ENCODE data around the gene CRNN.

The CRNN gene

DNA sequence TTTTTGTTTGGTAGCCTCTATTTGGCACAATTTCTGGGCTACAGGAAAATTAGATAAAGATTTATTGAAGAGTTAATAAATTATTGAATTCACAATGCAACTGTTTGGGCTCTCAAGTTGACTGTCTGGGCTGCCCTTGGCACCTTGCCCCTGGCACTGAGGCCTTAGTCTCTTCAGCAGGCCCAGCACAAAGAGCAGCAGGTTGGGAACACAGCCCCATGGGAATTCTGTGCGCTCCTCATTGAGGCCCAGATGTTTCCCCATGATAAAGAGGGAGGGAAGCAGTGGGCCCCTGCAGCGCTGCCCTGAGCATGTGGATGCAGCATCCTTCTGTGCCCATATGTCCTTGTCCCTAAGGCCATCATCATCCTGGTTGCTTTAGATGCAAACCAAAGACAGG lies 2.9 kb downstream of the CRNN start:
- Histone ChIP-seq H3K27ac (ENCODE audit: poor library complexity, severe bottlenecking) (no peak overlapping the region), H3K9me3 (ENCODE audit: severe bottlenecking) (no peaks in the 10 kb centered on the region)
- no peak for ATAC-seq (ENCODE audit: low read depth)

DNA sequence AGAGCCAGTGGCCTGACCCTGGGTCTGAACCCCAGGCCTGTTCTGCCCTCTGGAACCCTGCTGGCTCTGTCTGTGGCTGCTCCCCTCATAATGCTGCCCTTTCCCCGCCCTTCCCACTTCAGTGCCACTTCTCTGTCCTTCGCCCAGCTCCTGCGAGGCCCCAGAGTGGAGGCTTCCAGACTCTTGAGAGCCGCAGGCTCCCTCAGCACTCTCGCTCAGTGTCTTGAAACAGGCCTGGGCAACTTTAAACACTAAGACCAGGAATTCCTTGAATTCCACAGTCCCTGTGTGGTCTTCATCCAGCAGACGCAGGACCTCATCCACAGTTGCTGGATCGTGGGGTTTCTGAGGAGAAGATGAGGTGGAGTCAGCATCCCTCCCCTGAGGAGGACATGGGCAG lies 3.5 kb downstream of the CRNN start:
- Histone ChIP-seq H3K27me3 (ENCODE audit: insufficient read depth, poor library complexity, severe bottlenecking) (no peaks in the 10 kb centered on the region), H3K36me3 (ENCODE audit: low read depth) (no peaks in the 10 kb centered on the region), H3K9me3 (ENCODE audit: severe bottlenecking) (no peaks in the 10 kb centered on the region), H3K27ac (ENCODE audit: poor library complexity, severe bottlenecking) (no peak overlapping the region), H3K4me3 (ENCODE audit: severe bottlenecking) (no peak overlapping the region), H3K4me1 (ENCODE audit: insufficient read depth, poor library complexity, severe bottlenecking) (peaks cover 3% of the 10 kb centered on the region)
- DNase-seq (ENCODE audit: low spot score) (no peak), ATAC-seq (ENCODE audit: low read depth) (no peak)
- TF ChIP-seq, protein P1, sequence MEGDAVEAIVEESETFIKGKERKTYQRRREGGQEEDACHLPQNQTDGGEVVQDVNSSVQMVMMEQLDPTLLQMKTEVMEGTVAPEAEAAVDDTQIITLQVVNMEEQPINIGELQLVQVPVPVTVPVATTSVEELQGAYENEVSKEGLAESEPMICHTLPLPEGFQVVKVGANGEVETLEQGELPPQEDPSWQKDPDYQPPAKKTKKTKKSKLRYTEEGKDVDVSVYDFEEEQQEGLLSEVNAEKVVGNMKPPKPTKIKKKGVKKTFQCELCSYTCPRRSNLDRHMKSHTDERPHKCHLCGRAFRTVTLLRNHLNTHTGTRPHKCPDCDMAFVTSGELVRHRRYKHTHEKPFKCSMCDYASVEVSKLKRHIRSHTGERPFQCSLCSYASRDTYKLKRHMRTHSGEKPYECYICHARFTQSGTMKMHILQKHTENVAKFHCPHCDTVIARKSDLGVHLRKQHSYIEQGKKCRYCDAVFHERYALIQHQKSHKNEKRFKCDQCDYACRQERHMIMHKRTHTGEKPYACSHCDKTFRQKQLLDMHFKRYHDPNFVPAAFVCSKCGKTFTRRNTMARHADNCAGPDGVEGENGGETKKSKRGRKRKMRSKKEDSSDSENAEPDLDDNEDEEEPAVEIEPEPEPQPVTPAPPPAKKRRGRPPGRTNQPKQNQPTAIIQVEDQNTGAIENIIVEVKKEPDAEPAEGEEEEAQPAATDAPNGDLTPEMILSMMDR (IDR thresholded peaks at IDR 0.05; ENCODE audit: poor library complexity, severe bottlenecking), result no peak

More for the DNA sequence above, 2.9 kb downstream of the CRNN start:
- H3K36me3 ChIP-seq (ENCODE audit: low read depth), result no peaks in the 10 kb centered on the region
- peaks cover 3% of the 10 kb centered on the region for H3K4me1 ChIP-seq (ENCODE audit: insufficient read depth, poor library complexity, severe bottlenecking)
- no peak for DNase-seq (ENCODE audit: low spot score)
- H3K4me3 ChIP-seq (ENCODE audit: severe bottlenecking), result no peak overlapping the region
- H3K27me3 ChIP-seq (ENCODE audit: insufficient read depth, poor library complexity, severe bottlenecking), result no peaks in the 10 kb centered on the region
- TF ChIP-seq, protein P1 (IDR thresholded peaks at IDR 0.05; ENCODE audit: poor library complexity, severe bottlenecking), result no peak

DNA sequence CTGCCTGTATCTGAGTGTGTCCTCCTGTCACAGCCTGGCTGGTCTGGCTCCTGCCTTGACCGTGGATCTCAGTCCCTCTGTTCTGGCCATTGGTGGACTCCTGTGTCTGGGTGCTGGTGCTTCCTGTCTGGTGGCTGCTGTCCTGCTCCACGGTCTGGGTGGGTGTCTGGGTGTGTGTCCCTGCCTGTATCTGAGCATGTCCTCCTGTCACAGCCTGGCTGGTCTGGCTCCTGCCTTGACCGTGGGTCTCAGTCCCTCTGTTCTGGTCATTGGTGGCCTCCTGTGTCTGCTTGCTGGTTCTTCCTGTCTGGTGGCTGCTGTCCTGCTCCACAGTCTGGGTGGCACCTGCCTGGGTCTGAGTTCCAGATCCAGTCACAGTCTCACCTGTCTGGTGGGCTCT lies 4.0 kb downstream of the CRNN start:
- no peaks in the 10 kb centered on the region for H3K27me3 ChIP-seq (ENCODE audit: insufficient read depth, poor library complexity, severe bottlenecking)
- TF ChIP-seq, protein P1 (IDR thresholded peaks at IDR 0.05; ENCODE audit: poor library complexity, severe bottlenecking), result no peak
- H3K4me3 ChIP-seq (ENCODE audit: severe bottlenecking), result no peak overlapping the region
- peaks cover 3% of the 10 kb centered on the region for H3K4me1 ChIP-seq (ENCODE audit: insufficient read depth, poor library complexity, severe bottlenecking)
- no peaks in the 10 kb centered on the region for H3K36me3 ChIP-seq (ENCODE audit: low read depth)
- H3K9me3 ChIP-seq (ENCODE audit: severe bottlenecking), result no peaks in the 10 kb centered on the region
- H3K27ac ChIP-seq (ENCODE audit: poor library complexity, severe bottlenecking), result no peak overlapping the region
- ATAC-seq (ENCODE audit: low read depth) (no peak), DNase-seq (ENCODE audit: low spot score) (no peak)

DNA sequence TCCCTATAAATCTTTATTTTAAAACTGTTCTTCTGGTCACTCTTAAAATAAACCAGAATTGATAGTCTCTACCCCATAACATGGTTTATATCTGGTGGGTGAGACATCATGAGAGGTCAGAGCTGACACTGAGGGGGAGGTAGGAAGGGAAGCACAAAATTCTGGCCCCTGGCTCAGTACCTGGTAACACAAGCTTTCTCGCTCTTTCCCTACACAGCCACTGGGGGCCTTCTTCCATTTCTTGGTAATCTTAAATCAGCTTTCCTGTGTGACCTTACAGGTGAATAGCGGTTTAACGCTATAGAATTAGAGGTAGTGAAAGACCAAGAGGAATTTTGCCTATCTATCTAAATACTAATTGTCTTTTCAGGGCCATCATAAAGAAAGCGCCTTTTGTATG lies 5.4 kb downstream of the CRNN start:
- no peak for DNase-seq (ENCODE audit: low spot score)
- H3K36me3 ChIP-seq (ENCODE audit: low read depth), result no peaks in the 10 kb centered on the region
- H3K9me3 ChIP-seq (ENCODE audit: severe bottlenecking), result no peaks in the 10 kb centered on the region
- H3K4me3 ChIP-seq (ENCODE audit: severe bottlenecking), result no peak overlapping the region
- H3K27me3 ChIP-seq (ENCODE audit: insufficient read depth, poor library complexity, severe bottlenecking), result no peaks in the 10 kb centered on the region
- TF ChIP-seq, protein P1 (IDR thresholded peaks at IDR 0.05; ENCODE audit: poor library complexity, severe bottlenecking), result no peak
- no peak overlapping the region for H3K27ac ChIP-seq (ENCODE audit: poor library complexity, severe bottlenecking)
- peaks cover 3% of the 10 kb centered on the region for H3K4me1 ChIP-seq (ENCODE audit: insufficient read depth, poor library complexity, severe bottlenecking)
- ATAC-seq (ENCODE audit: low read depth), result no peak

DNA sequence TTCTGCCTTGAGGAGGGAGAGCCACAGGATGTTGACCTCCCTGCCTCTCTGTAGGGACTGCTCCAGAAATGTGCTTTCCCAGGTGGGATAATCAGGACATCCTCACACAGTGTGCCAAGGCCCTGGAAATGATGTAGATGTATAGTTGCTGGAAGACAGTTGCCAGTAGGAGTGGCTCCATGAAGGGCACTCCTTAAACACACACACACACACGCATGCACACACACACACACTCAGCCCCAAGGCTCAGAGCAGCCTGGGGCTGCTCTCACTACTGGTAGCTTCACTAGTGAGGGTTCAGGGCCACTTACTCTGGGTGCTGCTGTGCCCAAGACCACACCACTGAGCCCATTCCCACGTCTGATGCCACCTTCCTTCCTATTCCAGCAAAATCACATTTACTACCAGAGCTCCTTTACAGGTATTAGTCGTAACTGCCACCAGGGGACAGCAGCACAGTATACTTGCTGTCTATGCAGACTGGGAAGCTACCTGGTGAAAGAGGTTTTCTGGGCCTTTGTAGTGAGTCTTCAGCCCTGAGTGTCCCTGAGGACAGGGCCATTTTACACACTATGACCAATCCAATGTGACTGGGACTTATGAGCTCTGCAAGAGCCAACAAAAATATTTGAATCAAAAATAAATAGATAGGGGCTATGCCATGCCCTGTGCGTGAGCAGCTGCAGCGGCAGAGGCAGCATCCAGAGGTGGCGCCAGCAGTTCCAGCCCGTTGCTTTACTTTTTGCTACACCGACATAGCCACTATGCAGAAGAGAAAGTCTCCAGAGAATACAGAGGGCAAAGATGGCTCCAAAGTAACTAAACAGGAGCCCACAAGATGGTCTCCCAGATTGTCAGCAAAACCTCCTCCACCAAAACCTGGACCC lies 15.0 kb downstream of the CRNN start:
- H3K4me3 ChIP-seq (ENCODE audit: severe bottlenecking), result no peak overlapping the region
- H3K27ac ChIP-seq (ENCODE audit: poor library complexity, severe bottlenecking), result no peak overlapping the region
- no peaks in the 10 kb centered on the region for H3K9me3 ChIP-seq (ENCODE audit: severe bottlenecking)
- no peaks in the 10 kb centered on the region for H3K4me1 ChIP-seq (ENCODE audit: insufficient read depth, poor library complexity, severe bottlenecking)
- peaks cover 18% of the 10 kb centered on the region for H3K27me3 ChIP-seq (ENCODE audit: insufficient read depth, poor library complexity, severe bottlenecking)
- peak; percentile 82 for ATAC-seq (ENCODE audit: low read depth)
- no peak for DNase-seq (ENCODE audit: low spot score)
- TF ChIP-seq, protein P1 (IDR thresholded peaks at IDR 0.05; ENCODE audit: poor library complexity, severe bottlenecking), result peak; percentile 75
- no peaks in the 10 kb centered on the region for H3K36me3 ChIP-seq (ENCODE audit: low read depth)

Measured in RWPE2 (cell line).